NCI-H526 treated with DMSO at 0.1 percent for 48 hours (cell line): ENCODE measurements around the gene FBXL13.
A peak's percentile ranks its signal among the peaks of the same experiment; 100 is the strongest.
"Not testable (repeated sequence)": the region's sequence is repeated elsewhere in the genome, so short reads cannot be mapped to it uniquely, and the experiment has no call there.

Experiments used
- DNase-seq: peaks from one replicate; lab custom pipeline; 2025; lab: John Stamatoyannopoulos, UW

Gene FBXL13

DNA sequence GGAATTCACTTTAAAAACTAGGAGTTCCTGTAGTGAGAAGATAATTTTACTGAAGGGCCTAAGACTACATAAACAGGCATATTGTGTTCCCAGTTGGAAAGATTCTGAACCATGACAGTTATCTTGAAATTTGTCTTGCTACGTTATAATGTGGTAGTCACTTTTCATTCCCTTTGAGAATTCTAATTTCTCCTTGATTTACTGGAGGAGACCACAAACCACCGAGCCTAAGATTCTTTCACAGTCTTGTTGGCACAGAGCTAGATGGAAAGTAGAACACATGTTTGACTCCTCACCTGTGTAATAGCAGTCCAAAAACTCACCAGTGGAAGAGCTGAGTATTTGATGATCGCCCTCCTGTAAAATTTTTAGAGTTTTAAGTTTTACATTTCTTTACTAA lies 5.2 kb upstream of the FBXL13 start:
- DNase-seq: no peak

DNA sequence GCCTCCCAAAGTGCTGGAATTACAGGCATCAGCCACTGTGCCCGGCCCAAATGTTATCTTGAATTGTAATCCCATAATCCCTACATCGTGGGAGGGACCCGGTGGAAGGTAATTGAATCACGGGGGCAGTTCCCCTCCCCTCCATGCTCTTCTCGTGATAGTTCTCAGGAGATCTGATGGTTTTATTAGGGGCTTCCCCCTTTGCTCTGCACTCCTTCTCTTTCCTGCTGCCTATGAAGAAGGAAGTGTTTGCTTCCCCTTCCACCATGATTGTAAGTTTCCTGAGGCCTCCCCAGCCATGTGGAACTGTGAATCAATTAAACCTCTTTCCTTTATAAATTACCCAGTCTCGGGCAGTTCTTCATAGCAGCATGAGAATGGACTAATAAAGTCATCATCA lies 3.6 kb upstream of the FBXL13 start:
- not testable (repeated sequence) for DNase-seq

DNA sequence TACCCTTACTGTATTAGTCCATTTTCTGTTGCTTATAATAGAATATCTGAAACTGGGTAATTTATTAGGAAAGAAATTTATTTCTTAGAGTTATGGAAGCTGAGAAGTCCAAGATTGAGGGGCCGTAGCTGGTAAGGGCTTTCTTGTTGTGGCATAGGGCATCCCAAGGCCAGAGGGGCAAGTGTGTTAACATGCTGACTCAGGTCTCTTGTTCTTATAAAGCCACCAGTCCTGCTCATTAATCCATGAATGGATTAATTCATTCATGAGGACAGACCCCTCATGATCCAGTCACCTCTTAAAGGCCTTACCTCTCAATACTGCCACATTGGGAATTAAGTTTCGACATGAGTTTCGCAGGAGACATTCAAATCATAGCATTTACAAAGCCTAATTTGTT lies 2.7 kb upstream of the FBXL13 start:
- DNase-seq: no peak

DNA sequence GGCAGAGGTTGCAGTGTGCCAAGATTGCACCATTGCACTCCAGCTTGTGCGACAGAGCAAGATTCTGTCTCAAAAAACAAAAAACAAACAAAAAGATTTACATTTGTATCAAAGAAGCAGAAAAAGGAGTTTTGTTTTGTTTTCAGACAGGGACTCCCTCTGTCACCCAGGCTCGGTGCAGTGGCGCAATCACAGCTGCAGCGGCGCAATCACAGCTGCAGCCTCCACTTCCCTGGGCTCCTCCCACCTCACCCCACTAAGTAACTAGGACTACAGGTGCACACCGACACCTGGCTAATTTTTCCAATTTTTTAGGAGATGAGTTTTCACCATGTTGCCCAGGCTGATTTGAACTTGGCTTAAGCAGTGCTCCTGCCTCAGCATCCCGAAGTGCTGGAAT lies 2.2 kb upstream of the FBXL13 start:
- DNase-seq: no peak

DNA sequence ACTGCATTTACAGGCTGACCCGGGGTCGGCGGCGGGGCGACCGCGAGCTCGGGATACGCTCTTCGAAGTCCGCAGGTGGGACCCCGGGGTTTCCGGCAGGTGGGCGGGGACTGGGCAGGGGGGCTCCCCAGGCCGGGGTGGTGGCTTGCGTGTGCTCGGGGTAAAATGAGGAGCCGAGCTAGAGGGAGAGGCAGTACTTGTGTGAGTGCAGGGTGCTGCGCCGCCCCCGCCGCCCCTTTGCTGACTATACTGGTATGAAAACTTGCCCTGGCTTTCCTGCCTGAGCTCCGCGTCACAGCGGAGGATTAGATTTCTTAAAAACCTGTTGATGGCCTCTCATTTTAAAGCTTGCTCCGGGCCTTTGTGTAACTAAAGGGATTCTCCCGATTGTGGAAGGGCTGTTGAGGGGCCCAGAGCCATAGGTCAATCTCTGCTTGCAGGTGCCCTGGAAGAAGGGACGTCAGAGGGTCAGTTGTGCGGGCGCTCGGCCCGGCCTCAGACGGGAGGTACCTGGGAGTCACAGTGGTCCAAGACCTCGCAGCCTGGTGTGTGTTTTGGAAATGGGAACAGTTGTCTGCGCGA lies 832 bp upstream of the FBXL13 start:
- peak; percentile 45 for DNase-seq

DNA sequence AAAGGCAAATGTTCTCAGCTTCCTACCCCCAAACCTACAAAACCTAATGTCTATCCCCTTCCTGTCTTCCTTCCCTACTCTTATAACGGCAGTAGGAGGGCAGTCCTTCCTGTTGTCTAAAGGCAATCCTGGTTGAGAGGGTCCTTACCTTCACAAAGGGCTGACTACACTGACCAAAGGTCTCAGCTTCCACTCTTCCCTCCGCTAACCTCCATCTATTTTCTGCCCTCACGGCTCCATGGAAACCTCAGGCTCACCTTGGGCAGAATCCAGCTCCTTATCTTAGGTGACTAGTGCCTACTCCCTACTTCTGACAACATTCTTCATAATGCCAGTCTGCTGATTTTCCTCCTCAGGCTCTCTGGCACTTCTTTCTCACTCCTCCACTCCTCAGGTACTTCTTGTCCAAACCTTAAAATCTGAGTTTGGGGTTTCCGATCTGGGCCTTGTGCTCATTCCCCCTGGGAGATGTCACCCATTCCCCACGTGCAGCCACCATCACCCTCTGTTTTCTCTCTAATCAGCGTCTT lies 542 bp downstream of the FBXL13 start:
- no peak for DNase-seq

DNA sequence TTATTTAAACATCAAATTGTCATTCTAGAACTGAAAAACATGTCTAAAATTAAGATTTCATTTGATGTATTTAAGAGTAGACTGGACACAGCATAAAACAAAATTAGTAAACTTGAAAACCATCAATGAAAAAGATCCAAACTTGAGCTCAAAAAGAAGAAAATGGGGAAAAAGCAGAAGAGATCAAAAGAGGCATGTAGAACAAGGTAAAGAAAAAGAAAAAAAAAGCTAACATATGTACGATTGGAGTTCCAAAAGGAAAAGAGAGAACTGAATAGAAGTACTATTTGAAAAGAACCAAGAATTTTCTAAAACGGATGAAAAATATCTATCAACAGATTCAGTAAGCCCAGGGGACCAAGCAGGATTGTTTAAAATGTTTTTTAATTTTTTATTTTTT lies 3.6 kb downstream of the FBXL13 start:
- DNase-seq: no peak

DNA sequence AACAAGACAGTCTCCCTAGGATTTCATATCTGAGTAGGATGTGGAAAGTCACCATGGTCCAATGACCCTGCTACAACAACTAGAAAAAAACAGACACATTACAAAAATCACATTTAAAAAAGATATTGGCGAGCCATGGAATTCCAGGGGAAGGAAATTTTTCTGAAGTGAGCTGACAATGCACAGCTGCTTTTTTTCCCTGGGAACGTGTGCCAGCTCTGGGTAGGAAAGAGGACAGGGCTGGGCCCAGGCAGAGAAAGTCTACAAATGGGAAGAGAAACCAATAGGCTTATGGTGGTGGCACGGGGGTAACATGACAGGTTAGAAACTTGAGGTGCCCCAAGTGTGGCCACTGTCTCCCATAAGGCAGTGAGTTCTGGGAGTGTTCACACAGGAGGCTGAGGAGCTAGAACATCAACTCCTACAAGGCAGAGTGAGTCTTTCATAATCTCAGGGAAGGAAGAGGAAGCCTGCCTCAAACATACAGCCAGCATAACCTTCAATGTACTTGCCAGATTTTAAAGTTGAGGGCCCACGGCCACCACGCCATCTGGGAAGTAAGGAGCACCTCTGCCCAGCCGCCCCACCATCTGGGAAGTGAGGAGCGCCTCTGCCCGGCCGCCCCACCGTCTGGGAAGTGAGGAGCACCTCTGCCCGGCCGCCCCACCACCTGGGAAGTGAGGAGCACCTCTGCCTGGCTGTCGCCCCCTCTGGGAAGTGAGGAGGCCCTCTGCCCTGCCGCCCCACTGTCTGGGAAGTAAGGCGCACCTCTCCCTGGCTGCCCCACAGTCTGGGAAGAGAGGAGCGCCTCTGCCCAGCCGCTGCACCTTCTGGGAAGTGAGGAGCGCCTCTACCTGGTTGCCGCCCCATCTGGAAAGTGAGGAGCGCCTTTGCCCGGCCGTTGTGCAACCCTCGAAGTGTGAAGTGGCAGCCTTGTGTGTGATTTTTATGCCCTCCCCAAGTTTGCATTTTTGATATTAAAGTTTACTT lies 5.9 kb downstream of the FBXL13 start:
- no peak for DNase-seq

DNA sequence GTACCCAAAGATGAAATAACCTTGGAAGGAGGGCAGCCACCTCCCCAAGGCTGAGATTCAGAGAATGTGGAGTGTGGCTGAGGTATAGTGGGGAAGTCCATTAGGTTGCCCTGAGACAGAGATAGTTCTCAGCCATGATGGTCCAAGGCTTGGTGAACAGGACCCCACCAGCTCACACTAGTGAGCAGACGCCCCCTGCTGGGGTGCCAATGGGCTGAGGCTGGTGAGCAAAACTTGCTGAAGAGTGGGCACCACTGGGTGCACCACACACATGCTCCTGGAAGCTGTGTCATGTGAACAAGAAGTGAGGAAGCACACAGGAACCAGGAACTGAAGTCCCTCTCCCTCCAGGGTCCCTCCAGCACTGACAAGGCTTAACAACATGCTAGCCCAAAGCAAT lies 8.9 kb downstream of the FBXL13 start:
- peak; percentile 25 for DNase-seq

DNA sequence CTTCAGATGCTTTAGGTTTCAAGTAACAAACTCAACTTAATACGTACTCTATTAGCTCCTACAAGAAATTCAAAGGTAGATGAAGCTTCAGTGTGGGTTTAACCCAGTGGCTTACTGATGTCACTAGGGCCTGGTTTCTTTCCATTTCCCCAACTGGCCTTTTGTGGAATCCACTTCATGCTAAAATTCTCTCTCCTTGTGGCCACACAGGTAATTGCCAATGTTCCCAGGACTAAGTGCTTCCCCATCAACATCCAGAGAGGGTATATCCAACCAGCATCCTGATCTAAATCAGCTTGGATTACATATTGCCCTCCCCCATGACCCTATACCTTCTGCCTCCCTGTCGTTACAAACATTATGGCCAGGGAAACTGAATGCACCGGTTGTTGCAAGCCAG lies 10.7 kb downstream of the FBXL13 start:
- no peak for DNase-seq

DNA sequence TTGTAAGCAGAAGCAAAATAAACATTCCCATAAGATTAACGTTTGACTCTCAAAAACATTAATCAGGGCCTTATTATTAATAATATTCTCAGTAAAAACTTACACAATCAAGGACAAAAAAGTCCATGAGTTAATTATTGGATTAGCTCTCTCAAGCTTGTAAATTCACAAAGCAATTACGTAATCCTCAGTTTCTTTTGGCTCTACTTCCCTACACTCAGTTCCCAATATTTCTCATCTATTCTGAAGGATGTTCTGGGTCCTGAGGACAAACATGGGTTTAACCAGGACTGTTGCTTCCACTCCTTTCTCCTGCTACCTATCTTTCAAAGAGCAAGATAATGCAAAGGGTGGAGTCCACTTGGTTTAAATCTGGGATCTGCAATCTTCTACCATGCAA lies 15.1 kb downstream of the FBXL13 start:
- DNase-seq: no peak

DNA sequence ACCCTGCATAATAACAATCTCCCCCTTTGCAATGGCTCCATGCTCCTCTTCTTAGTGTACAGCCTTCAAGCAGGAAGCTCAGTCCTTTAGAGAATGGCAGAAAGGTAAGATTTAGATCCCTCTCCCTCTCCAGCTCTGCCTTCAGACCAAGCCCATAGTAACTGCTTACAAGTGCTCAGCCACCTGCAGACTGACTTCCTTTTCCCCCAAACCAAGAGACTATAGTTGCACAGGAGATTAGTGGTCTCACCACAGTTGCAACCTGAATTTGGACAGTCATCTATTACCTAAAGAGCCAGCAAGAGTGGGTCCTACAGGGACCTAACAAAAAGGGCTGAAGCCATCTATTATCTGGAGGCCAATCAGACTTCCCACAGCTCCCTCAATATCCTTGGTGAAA lies 16.5 kb downstream of the FBXL13 start:
- no peak for DNase-seq

DNA sequence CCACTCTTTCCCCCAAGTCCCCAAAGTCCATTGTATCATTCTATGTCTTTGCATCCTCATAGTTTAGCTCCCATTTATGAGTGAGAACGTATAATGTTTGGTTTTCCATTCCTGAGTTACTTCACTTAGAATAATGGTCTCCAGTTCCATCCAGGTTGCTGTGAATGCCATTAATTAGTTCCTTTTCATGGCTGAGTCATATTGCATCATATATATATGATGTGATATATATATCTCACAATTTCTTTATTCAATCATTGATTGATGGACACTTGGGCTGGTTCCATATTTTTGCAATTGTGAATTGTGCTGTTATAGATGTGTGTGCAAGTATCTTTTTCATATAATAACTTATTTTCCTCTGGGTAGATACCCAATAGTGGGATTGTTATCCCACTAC lies 18.6 kb downstream of the FBXL13 start:
- DNase-seq: not testable (repeated sequence)

DNA sequence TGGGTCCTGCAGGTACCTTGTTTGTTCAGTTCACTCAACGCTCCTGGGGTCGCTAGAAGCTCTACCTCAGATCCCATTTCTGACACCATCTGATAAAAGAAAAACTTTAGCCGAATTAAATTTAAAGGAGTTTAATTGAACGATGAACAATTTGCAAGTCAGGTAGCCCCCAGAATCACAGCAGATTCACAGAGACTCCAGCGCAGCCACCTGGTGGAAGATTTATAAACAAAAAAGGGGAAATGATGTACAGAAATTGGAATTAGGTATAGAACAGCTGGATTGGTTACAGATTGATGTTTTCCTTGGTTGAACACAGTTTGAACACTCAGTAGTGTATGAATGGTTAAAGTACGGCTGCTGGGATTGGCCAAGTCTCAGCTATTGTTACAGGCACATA lies 23.1 kb downstream of the FBXL13 start:
- no peak for DNase-seq

DNA sequence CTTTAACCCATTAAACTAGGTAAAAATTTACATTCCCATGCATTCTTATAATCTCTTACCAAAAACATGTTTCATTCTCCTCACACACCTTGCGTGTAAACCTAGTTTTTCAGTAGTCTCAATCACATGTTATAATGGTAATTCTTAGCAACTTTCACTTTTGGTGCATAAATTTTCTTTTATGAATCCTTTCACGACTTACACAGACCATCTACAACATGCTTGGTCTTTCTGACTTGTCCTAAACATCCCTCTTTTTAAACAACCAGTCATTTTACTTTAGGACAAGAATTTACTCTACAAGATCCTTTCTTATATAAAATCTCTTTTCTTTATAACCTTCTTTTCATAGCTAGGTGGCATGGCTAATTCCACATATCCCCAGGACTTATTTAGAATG lies 25.8 kb downstream of the FBXL13 start:
- DNase-seq: no peak

DNA sequence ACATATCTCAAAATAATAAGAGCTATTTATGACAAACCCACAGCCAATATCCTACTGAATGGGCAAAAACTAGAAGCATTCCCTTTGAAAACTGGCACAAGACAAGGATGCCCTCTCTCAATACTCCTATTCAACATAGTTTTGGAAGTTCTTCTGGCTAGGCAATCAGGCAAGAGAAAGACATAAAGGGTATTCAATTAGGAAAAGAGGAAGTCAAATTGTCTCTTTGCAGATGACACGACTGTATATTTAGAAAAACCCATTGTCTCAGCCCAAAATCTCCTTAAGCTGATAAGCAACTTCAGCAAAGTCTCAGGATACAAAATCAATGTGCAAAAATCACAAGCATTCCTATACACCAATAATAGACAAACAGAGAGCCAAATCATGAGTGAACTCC lies 32.8 kb downstream of the FBXL13 start:
- DNase-seq: not testable (repeated sequence)

DNA sequence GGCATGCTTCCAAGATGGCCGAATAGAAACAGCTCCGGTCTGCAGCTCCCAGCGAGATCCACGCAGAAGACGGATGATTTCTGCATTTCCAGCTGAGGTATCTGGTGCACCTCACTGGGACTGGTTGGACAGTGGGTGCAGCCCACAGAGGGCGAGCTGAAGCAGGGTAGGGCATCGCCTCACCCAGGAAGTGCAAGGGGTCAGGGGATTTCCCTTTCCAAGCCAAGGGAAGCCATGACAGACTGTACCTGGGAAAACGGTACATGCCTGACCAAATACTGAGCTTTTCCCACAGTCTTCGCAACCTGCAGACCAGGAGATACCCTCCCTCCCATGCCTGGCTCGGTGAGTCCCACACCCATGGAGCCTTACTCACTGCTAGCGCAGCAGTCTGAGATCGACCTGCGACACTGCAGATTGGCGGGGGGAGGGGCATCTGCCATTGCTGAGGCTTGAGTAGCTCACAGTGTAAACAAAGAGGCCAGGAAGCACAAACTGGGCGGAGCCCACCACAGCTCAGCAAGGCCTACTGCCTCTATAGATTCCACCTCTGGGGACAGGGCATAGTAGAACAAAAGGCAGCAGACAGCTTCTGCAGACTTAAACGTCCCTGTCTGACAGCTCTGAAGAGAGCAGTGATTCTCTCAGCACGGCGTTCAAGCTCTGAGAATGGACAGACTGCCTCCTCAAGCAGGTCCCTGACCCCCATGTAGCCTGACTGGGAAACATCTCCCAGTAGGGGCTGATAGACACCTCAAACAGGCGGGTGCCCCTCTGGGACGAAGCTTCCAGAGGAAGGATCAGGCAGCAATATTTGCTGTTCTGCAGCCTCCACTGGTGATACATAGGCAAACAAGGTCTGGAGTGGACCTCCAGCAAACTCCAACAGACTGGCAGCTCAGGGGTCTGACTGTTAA lies 36.5 kb downstream of the FBXL13 start:
- DNase-seq: not testable (repeated sequence)

DNA sequence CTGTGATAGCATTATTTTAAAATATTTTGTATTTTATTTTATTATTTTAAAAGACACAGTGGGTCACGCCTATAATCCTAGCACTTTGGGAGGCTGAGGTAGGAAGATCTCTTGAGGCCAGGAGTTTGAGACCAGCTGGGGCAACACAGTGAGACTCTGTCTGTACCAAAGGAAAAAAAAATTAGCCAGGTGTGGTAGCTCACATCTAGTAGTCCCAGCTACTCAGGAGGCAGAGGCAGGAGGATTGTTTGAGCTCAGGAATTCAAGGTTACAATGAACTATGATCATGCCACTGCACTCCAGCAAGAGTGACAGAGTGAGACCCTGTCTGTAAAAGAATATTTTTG lies 37.1 kb downstream of the FBXL13 start:
- no peak for DNase-seq

DNA sequence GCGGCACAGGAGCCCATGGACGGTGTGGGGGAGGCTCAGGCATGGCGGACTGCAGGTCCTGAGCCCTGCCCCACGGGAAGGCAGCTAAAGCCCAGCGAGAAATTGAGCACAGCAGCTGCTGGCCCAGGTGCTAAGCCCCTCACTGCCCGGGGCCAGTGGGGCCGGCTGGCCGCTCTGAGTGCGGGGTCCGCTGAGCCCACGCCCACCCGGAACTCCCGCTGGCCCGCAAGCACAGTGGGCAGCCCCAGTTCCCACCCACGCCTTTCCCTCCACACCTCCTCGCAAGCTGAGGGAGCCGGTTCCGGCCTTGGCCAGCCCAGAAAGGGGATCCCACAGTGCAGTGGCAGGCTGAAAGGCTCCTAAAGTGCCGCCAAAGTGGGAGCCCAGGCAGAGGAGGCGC lies 40.3 kb downstream of the FBXL13 start:
- not testable (repeated sequence) for DNase-seq

DNA sequence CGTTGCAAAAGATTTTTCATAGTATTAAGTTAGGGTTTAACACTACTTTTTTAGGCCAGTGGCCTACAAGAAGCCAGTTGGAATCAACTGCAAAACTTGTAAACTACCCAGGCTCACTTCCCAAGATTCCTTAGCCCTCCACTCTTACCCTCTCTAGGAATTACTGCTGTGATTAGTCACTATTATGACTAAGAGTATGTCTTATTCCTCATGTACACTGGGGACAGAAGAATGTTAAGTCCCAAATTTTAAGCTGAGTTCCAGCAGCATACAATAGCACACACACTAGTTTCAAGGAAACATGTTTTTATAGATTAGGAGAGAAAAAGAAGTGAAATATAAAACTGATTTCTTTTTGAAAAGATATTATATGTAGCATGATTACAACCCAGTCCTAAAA lies 42.8 kb downstream of the FBXL13 start:
- no peak for DNase-seq

DNA sequence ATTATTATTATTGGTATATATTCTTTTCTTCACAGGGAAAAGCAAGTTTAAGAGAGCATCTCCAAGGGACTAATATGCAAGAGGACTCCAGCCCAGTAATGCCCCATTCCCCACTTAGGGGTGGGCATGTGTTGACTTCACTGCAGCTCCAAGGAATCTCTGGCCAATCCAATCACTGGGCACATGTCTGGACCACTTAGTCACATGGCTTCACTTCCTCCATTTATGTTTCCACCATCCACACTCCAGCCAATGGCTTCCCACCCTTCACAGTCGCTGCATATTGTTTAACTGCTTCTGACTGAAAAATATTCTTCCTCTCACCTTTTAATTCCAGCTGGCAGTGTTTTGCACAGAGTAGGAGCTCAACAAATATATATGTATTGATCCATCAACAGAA lies 43.6 kb downstream of the FBXL13 start:
- no peak for DNase-seq

DNA sequence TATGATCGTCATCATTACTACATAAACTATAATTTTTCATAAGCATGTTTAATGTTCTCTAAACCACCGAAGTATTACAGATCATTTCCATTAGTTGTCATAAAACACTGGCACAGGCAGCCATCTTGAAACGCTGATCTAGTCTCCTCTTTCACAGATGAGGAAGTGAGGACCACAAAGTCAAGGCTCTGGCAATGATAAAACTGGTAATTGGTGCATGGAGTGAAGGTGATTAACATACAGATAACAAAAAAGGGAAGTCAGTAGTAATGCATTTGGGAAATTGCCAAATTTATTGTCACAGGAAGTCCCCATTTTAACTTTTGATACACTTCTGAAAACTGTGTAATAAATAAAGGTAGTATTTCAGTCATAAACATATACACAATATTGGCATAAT lies 49.3 kb downstream of the FBXL13 start:
- DNase-seq: no peak
